IMR-90 (cell line): ENCODE results near the gene ADGRG2. TPM values are rescaled to one million over a fixed set of nuclear protein-coding genes. Genes with fewer than 3 reads are reported as not detected.

ENCODE experiments used
- ATAC-seq: fragments of 200-7000 bp; cut with Tn5 transposase; 2 replicates; pipeline ENCODE4 v1.9.1; 2020; ENCODE audit warnings: low read depth, mild to moderate bottlenecking, moderate library complexity
- BruUV-seq: library from RNA; stranded (reverse); fragments of 400-500 nt; replicated peaks from 2 replicates; lab custom pipeline; 2021; lab: Mats Ljungman, UMichigan
- CTCF ChIA-PET: fragments of 300-600 bp; formaldehyde crosslinking; extraction: SDS; loops from one replicate; lab custom pipeline; 2021; ENCODE audit warnings: antibody characterized with exemption; lab: Yijun Ruan, JAX
- POLR2A ChIA-PET: fragments of 300-600 bp; sonication (Branson Sonifier 250); formaldehyde crosslinking; loops from one replicate; lab custom pipeline; 2022; ENCODE audit warnings: antibody characterized with exemption; ENCODE audit not compliant: unreplicated experiment; lab: Charles Lee
- DNase-seq: peaks from one replicate; pipeline ENCODE4 v3.0.0; 2013
- H2AFZ ChIP-seq: replicated peaks from 2 replicates; pipeline ENCODE3; 2013; ENCODE audit warnings: low read length, mild to moderate bottlenecking; ENCODE audit not compliant: poor library complexity
- H2AK5ac ChIP-seq: 2 replicates; pipeline ENCODE4 v1.6.1; 2013; ENCODE audit warnings: low read depth, low read length, inconsistent platforms
- H2AK9ac ChIP-seq: replicated peaks from 2 replicates; pipeline ENCODE3; 2013; ENCODE audit warnings: mild to moderate bottlenecking, low read depth, low read length, moderate library complexity; ENCODE audit not compliant: poor library complexity
- H2BK120ac ChIP-seq: 2 replicates; pipeline ENCODE4 v1.6.1; 2013; ENCODE audit warnings: low read depth, low read length, inconsistent platforms
- H2BK15ac ChIP-seq: 3 replicates; pipeline ENCODE4 v1.6.1; 2013; ENCODE audit warnings: low read depth, low read length, inconsistent platforms
- H2BK20ac ChIP-seq: 2 replicates; pipeline ENCODE4 v1.6.1; 2013; ENCODE audit warnings: low read depth, mild to moderate bottlenecking, inconsistent platforms, low read length, moderate library complexity
- H2BK5ac ChIP-seq: 2 replicates; pipeline ENCODE4 v1.6.1; 2013; ENCODE audit warnings: mild to moderate bottlenecking, low read depth, low read length, inconsistent platforms; ENCODE audit not compliant: poor library complexity, severe bottlenecking
- H3K14ac ChIP-seq: replicated peaks from 2 replicates; pipeline ENCODE4 v1.6.1; 2013; ENCODE audit warnings: low read depth, low read length, inconsistent platforms
- H3K18ac ChIP-seq: 2 replicates; pipeline ENCODE4 v1.6.1; 2013; ENCODE audit warnings: low read depth, low read length, control low read depth
- H3K23ac ChIP-seq: 2 replicates; pipeline ENCODE4 v1.6.1; 2013; ENCODE audit warnings: low read depth, low read length, inconsistent platforms
- H3K27ac ChIP-seq: 2 replicates; pipeline ENCODE4 v1.5.1; 2013; ENCODE audit warnings: mild to moderate bottlenecking, control low read depth, low read length; ENCODE audit not compliant: insufficient read depth
- H3K27me3 ChIP-seq: 2 replicates; pipeline ENCODE4 v1.6.1; 2013; ENCODE audit warnings: low read length; ENCODE audit not compliant: control insufficient read depth, insufficient read depth
- H3K36me3 ChIP-seq: 2 replicates; pipeline ENCODE4 v1.6.1; 2013; ENCODE audit warnings: low read length, mixed read lengths; ENCODE audit not compliant: control insufficient read depth, insufficient read depth
- H3K4ac ChIP-seq: 2 replicates; pipeline ENCODE4 v1.6.1; 2013; ENCODE audit warnings: low read depth, low read length, inconsistent platforms
- H3K4me1 ChIP-seq: 2 replicates; pipeline ENCODE4 v1.6.1; 2013; ENCODE audit warnings: low read length, mixed read lengths; ENCODE audit not compliant: control insufficient read depth, insufficient read depth
- H3K4me2 ChIP-seq: 2 replicates; pipeline ENCODE4 v1.6.1; 2013; ENCODE audit warnings: low read depth, mild to moderate bottlenecking, control low read depth, low read length, moderate library complexity
- H3K4me3 ChIP-seq: 2 replicates; pipeline ENCODE4 v1.5.1; 2013; ENCODE audit warnings: low read depth, mild to moderate bottlenecking, control low read depth, low read length, moderate library complexity; ENCODE audit not compliant: insufficient read depth
- H3K56ac ChIP-seq: 2 replicates; pipeline ENCODE4 v1.6.1; 2013; ENCODE audit warnings: low read length, inconsistent platforms; ENCODE audit not compliant: insufficient read depth; ENCODE audit errors: extremely low read depth
- H3K79me1 ChIP-seq, 2 experiments: 2 replicates each; pipeline ENCODE4 v1.6.1; 2013; ENCODE audit warnings: low read length in 2 of 2, inconsistent platforms in 1 of 2, low read depth in 1 of 2
- H3K9ac ChIP-seq: 2 replicates; pipeline ENCODE4 v1.6.1; 2013; ENCODE audit warnings: low read depth, low read length, control low read depth
- H3K9me1 ChIP-seq: 2 replicates; pipeline ENCODE4 v1.6.1; 2013; ENCODE audit warnings: low read length, inconsistent platforms; ENCODE audit not compliant: insufficient read depth
- H3K9me3 ChIP-seq: 2 replicates; pipeline ENCODE4 v1.6.1; 2013; ENCODE audit warnings: low read length; ENCODE audit not compliant: control insufficient read depth, insufficient read depth
- H4K20me1 ChIP-seq: 2 replicates; pipeline ENCODE4 v1.6.1; 2013; ENCODE audit warnings: low read length, inconsistent platforms; ENCODE audit not compliant: insufficient read depth
- H4K5ac ChIP-seq: 2 replicates; pipeline ENCODE4 v1.6.1; 2013; ENCODE audit warnings: mild to moderate bottlenecking, low read depth, low read length, control low read depth
- H4K8ac ChIP-seq, 2 experiments: 2 replicates each; pipeline ENCODE4 v1.6.1; 2013; ENCODE audit warnings: low read depth in 2 of 2, low read length in 2 of 2, control low read depth in 1 of 2, inconsistent platforms in 1 of 2
- H4K91ac ChIP-seq: 2 replicates; pipeline ENCODE4 v1.6.1; 2013; ENCODE audit warnings: low read depth, low read length, inconsistent platforms; ENCODE audit not compliant: insufficient read depth
- BHLHE40 ChIP-seq: fragments of 150-350 bp; IDR thresholded peaks from 2 replicates; pipeline ENCODE4 v1.6.1; 2016; ENCODE audit warnings: mild to moderate bottlenecking, low read depth, low read length
- CEBPB ChIP-seq: IDR thresholded peaks from 2 replicates; pipeline ENCODE4 v1.6.1; 2012; ENCODE audit warnings: low read depth, low read length, improper control_type of control experiment
- CHD1 ChIP-seq: IDR thresholded peaks from 2 replicates; pipeline ENCODE4 v1.6.1; 2012; ENCODE audit warnings: low read depth, low read length, improper control_type of control experiment
- FOS ChIP-seq: fragments of 150-350 bp; IDR thresholded peaks from 2 replicates; pipeline ENCODE4 v1.6.1; 2016; ENCODE audit warnings: low read depth, low read length
- MAFK ChIP-seq: IDR thresholded peaks from 2 replicates; pipeline ENCODE4 v1.6.1; 2012; ENCODE audit warnings: low read depth, low read length, improper control_type of control experiment
- MAZ ChIP-seq: IDR thresholded peaks from 2 replicates; pipeline ENCODE4 v1.6.1; 2012; ENCODE audit warnings: low read depth, mild to moderate bottlenecking, low read length, improper control_type of control experiment, moderate library complexity, borderline replicate concordance
- MXI1 ChIP-seq: IDR thresholded peaks from 2 replicates; pipeline ENCODE4 v1.6.1; 2012; ENCODE audit warnings: low read depth, mild to moderate bottlenecking, low read length, moderate library complexity, borderline replicate concordance
- NFE2L2 ChIP-seq: fragments of 150-350 bp; IDR thresholded peaks from 2 replicates; pipeline ENCODE4 v1.6.1; 2016; ENCODE audit warnings: low read depth, mild to moderate bottlenecking, low read length
- POLR2A ChIP-seq: IDR thresholded peaks from 2 replicates; pipeline ENCODE4 v1.6.1; 2012; ENCODE audit warnings: mild to moderate bottlenecking, low read depth, low read length
- RAD21 ChIP-seq: IDR thresholded peaks from 2 replicates; pipeline ENCODE4 v1.6.1; 2012; ENCODE audit warnings: low read length, improper control_type of control experiment
- RCOR1 ChIP-seq: IDR thresholded peaks from 2 replicates; pipeline ENCODE4 v1.6.1; 2012; ENCODE audit warnings: mild to moderate bottlenecking, low read length, improper control_type of control experiment; ENCODE audit not compliant: insufficient replicate concordance
- RFX5 ChIP-seq: IDR thresholded peaks from 2 replicates; pipeline ENCODE4 v1.8.0; 2012; ENCODE audit warnings: low read depth, mild to moderate bottlenecking, low read length, moderate library complexity
- SMC3 ChIP-seq: fragments of 150-350 bp; IDR thresholded peaks from 2 replicates; pipeline ENCODE4 v1.6.1; 2016; ENCODE audit warnings: low read depth, mild to moderate bottlenecking, antibody characterized with exemption, low read length, moderate library complexity
- WGBS, 2 experiments: methylation state at CpG; one replicate each; pipeline versions ENCODE4 v1.1.5 to v1.1.7; 2013; ENCODE audit warnings: missing lambda C conversion rate in 2 of 2; ENCODE audit not compliant: insufficient read length in 1 of 2; ENCODE audit errors: extremely low coverage in 2 of 2; 5-methylcytosine and 5-hydroxymethylcytosine counted together
- dilution Hi-C: fragments of 300-500 bp; cut with HindIII; formaldehyde crosslinking; loops from one replicate; pipeline ENCODE4 v1.14.3; 2018; ENCODE audit warnings: low sequenced_read_pairs; ENCODE audit not compliant: unreplicated experiment
- in situ Hi-C: fragments of 300-500 bp; cut with MboI; formaldehyde crosslinking; loops from 3 replicates; pipeline ENCODE4 v1.14.3; 2019; ENCODE audit warnings: low sequenced_read_pairs, inconsistent platforms, mixed read lengths
- intact Hi-C: fragments of 100-400 bp; cut with micrococcal nuclease; formaldehyde crosslinking; loops from 2 replicates; pipeline ENCODE4 v1.10.0; 2022
- polyA plus RNA-seq, 3 experiments: library from polyadenylated mRNA; depleted of rRNA; stranded (reverse); fragments of >200 nt; gene quantifications; 2 replicates each; pipeline ENCODE4 v1.2.3, GENCODE V29; 2012; ENCODE audit warnings: low replicate concordance in 1 of 3
- total RNA-seq: library from RNA; depleted of rRNA; stranded (reverse); fragments of >200 nt; gene quantifications from 2 replicates; pipeline ENCODE4 v1.2.3, GENCODE V29; 2012
- TF ChIP-seq, protein P1 (sequence below): conservative IDR thresholded peaks from 2 replicates; pipeline ENCODE4 v1.5.1; 2012; ENCODE audit warnings: mild to moderate bottlenecking, low read depth, low read length, improper control_type of control experiment
- TF ChIP-seq, protein P2 (sequence below): fragments of 150-350 bp; IDR thresholded peaks from 2 replicates; pipeline ENCODE4 v1.6.1; 2017; ENCODE audit warnings: mild to moderate bottlenecking, antibody characterized with exemption, low read length, low read depth
- TF ChIP-seq, protein P3 (sequence below): fragments of 150-350 bp; IDR thresholded peaks from 2 replicates; pipeline ENCODE4 v1.6.1; 2016; ENCODE audit warnings: low read depth, mild to moderate bottlenecking, low read length, moderate library complexity, borderline replicate concordance

The ADGRG2 gene
- total and polyA plus RNA-seq, 2 of the 4 experiments (the other 2 are of a cell fraction): under 0.01 to 0.07 TPM

- Histone ChIP-seq H2BK20ac (no peak overlapping the region), H3K27ac (no peak overlapping the region), H4K20me1 (no peaks in the 10 kb centered on the region), H3K4me1 (no peaks in the 10 kb centered on the region), H3K18ac (no peak overlapping the region), H2BK5ac (no peak overlapping the region), H3K4ac (no peak overlapping the region), H2AK5ac (no peak overlapping the region), H3K9ac (no peak overlapping the region), H3K9me3 (no peaks in the 10 kb centered on the region), H2BK15ac (no peak overlapping the region), H4K91ac (no peak overlapping the region), H2BK120ac (no peak overlapping the region), H3K27me3 (no peaks in the 10 kb centered on the region), H3K79me1 (no peaks in the 10 kb centered on the region), H3K36me3 (no peaks in the 10 kb centered on the region), H2AFZ (no peak overlapping the region), H3K9me1 (no peaks in the 10 kb centered on the region), H3K4me3 (no peak overlapping the region), H4K8ac (no peak overlapping the region), H2AK9ac (no peak overlapping the region), H4K5ac (no peak overlapping the region), H3K14ac (no peak overlapping the region), H3K56ac (no peak overlapping the region), H3K4me2 (no peak overlapping the region), H3K23ac (no peak overlapping the region)
- CTCF ChIA-PET: no interaction called here
- ATAC-seq: no peak
- no peak for DNase-seq
- no CpG with 5 or more reads among the region's 6 CpGs for WGBS, 2 experiments
- POLR2A ChIA-PET: no interaction called here
- dilution Hi-C loops (no loop called here), in situ Hi-C loops (no loop called here), intact Hi-C loops (no loop called here)
- BruUV-seq: no TSS peak
- no peak for TF ChIP-seq MAZ
- no peak for TF ChIP-seq MAFK
- no peak for TF ChIP-seq NFE2L2
- no peak for TF ChIP-seq MXI1
- TF ChIP-seq RCOR1: no peak
- no peak for TF ChIP-seq CEBPB
- no peak for TF ChIP-seq RAD21
- TF ChIP-seq, protein P1, sequence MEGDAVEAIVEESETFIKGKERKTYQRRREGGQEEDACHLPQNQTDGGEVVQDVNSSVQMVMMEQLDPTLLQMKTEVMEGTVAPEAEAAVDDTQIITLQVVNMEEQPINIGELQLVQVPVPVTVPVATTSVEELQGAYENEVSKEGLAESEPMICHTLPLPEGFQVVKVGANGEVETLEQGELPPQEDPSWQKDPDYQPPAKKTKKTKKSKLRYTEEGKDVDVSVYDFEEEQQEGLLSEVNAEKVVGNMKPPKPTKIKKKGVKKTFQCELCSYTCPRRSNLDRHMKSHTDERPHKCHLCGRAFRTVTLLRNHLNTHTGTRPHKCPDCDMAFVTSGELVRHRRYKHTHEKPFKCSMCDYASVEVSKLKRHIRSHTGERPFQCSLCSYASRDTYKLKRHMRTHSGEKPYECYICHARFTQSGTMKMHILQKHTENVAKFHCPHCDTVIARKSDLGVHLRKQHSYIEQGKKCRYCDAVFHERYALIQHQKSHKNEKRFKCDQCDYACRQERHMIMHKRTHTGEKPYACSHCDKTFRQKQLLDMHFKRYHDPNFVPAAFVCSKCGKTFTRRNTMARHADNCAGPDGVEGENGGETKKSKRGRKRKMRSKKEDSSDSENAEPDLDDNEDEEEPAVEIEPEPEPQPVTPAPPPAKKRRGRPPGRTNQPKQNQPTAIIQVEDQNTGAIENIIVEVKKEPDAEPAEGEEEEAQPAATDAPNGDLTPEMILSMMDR: no peak
- TF ChIP-seq RFX5: no peak
- TF ChIP-seq POLR2A: no peak
- TF ChIP-seq, protein P2, sequence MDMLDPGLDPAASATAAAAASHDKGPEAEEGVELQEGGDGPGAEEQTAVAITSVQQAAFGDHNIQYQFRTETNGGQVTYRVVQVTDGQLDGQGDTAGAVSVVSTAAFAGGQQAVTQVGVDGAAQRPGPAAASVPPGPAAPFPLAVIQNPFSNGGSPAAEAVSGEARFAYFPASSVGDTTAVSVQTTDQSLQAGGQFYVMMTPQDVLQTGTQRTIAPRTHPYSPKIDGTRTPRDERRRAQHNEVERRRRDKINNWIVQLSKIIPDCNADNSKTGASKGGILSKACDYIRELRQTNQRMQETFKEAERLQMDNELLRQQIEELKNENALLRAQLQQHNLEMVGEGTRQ: no peak
- TF ChIP-seq, protein P3, sequence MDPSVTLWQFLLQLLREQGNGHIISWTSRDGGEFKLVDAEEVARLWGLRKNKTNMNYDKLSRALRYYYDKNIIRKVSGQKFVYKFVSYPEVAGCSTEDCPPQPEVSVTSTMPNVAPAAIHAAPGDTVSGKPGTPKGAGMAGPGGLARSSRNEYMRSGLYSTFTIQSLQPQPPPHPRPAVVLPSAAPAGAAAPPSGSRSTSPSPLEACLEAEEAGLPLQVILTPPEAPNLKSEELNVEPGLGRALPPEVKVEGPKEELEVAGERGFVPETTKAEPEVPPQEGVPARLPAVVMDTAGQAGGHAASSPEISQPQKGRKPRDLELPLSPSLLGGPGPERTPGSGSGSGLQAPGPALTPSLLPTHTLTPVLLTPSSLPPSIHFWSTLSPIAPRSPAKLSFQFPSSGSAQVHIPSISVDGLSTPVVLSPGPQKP: no peak
- TF ChIP-seq BHLHE40: no peak
- TF ChIP-seq SMC3: no peak
- TF ChIP-seq CHD1: no peak
- no peak for TF ChIP-seq FOS
These were observed 88.2 kb downstream of the ADGRG2 start for GRCh38 chrX:19034025-19034424.
